WTC11 (cell line): Measurements from ENCODE around the gene INF2. TPM values are rescaled to one million over a fixed set of nuclear protein-coding genes. Genes with fewer than 3 reads are reported as not detected.

ENCODE experiments used
- ATAC-seq: fragments of 200-7000 bp; cut with Tn5 transposase; 2 replicates; pipeline ENCODE4 v1.10.0; 2021; ENCODE audit warnings: mild to moderate bottlenecking, moderate library complexity
- CTCF ChIA-PET: fragments of 300-600 bp; sonication (Branson Sonifier 250); formaldehyde crosslinking; loops from one replicate; lab custom pipeline; 2021; ENCODE audit warnings: antibody characterized with exemption; lab: Charles Lee
- POLR2A ChIA-PET: fragments of 350-600 bp; sonication (Branson Sonifier 250); formaldehyde crosslinking; loops from one replicate; lab custom pipeline; 2021; ENCODE audit warnings: antibody characterized with exemption; lab: Charles Lee
- DNase-seq: peaks from one replicate; pipeline ENCODE4 v3.0.0; 2021; ENCODE audit warnings: low spot score
- H3K27ac Mint-ChIP-seq: 2 replicates; pipeline ENCODE4 v1.8.0; 2021; ENCODE audit warnings: mixed read lengths
- H3K27me3 Mint-ChIP-seq: 2 replicates; pipeline ENCODE4 v1.8.0; 2021; ENCODE audit warnings: low read depth, mild to moderate bottlenecking, moderate library complexity, mixed read lengths
- H3K36me3 Mint-ChIP-seq: 2 replicates; pipeline ENCODE4 v1.8.0; 2021; ENCODE audit warnings: mixed read lengths
- H3K4me1 Mint-ChIP-seq: 2 replicates; pipeline ENCODE4 v1.8.0; 2022; ENCODE audit warnings: mixed read lengths
- H3K4me3 Mint-ChIP-seq: 2 replicates; pipeline ENCODE4 v1.8.0; 2021; ENCODE audit warnings: mild to moderate bottlenecking, moderate library complexity, mixed read lengths
- H3K9me3 Mint-ChIP-seq: 2 replicates; pipeline ENCODE4 v1.8.0; 2021; ENCODE audit warnings: mixed read lengths
- AR ChIP-seq: fragments of 250-450 bp; sonication (Bioruptor Pico); IDR thresholded peaks from 2 replicates; pipeline ENCODE4 v1.9.0; 2021; ENCODE audit warnings: mild to moderate bottlenecking
- ARID4B ChIP-seq: sonication (generic); formaldehyde crosslinking; IDR thresholded peaks from 2 replicates; pipeline ENCODE4 v1.8.0; 2023; ENCODE audit warnings: missing genetic modification reagents, mild to moderate bottlenecking, borderline replicate concordance
- E2F1 ChIP-seq: sonication (generic); formaldehyde crosslinking; IDR thresholded peaks from 2 replicates; pipeline ENCODE4 v1.8.0; 2022; ENCODE audit warnings: mild to moderate bottlenecking, missing genetic modification reagents
- ETV6 ChIP-seq: sonication (generic); formaldehyde crosslinking; IDR thresholded peaks from 2 replicates; pipeline ENCODE4 v1.8.1; 2022; ENCODE audit warnings: mild to moderate bottlenecking, missing genetic modification reagents
- FOXJ3 ChIP-seq: sonication (generic); formaldehyde crosslinking; IDR thresholded peaks from 2 replicates; pipeline ENCODE4 v1.9.0; 2021; ENCODE audit warnings: missing genetic modification reagents, mild to moderate bottlenecking, borderline replicate concordance
- GABPB1 ChIP-seq: sonication (generic); formaldehyde crosslinking; IDR thresholded peaks from 2 replicates; pipeline ENCODE4 v1.8.1; 2023; ENCODE audit warnings: mild to moderate bottlenecking, missing genetic modification reagents
- HMGA2 ChIP-seq: fragments of 250-450 bp; sonication (Bioruptor Pico); IDR thresholded peaks from 2 replicates; pipeline ENCODE4 v1.4.0; 2021; ENCODE audit warnings: mild to moderate bottlenecking, moderate library complexity
- NFATC4 ChIP-seq: fragments of 250-450 bp; sonication (Bioruptor Pico); IDR thresholded peaks from 2 replicates; pipeline ENCODE4 v1.9.0; 2021; ENCODE audit warnings: mild to moderate bottlenecking
- NR1H2 ChIP-seq: sonication (generic); formaldehyde crosslinking; IDR thresholded peaks from 2 replicates; pipeline ENCODE4 v1.9.0; 2021; ENCODE audit warnings: mild to moderate bottlenecking, moderate library complexity, missing genetic modification reagents
- NR2C2 ChIP-seq: sonication (generic); formaldehyde crosslinking; IDR thresholded peaks from 2 replicates; pipeline ENCODE4 v1.8.0; 2022; ENCODE audit warnings: mild to moderate bottlenecking, missing genetic modification reagents
- PRDM15 ChIP-seq: sonication (generic); formaldehyde crosslinking; IDR thresholded peaks from 2 replicates; pipeline ENCODE4 v1.8.0; 2022; ENCODE audit warnings: missing genetic modification reagents
- RELA ChIP-seq: sonication (generic); formaldehyde crosslinking; IDR thresholded peaks from 2 replicates; pipeline ENCODE4 v1.8.1; 2022; ENCODE audit warnings: missing genetic modification reagents, mild to moderate bottlenecking, borderline replicate concordance
- TEAD4 ChIP-seq: sonication (generic); formaldehyde crosslinking; IDR thresholded peaks from 2 replicates; pipeline ENCODE4 v1.8.0; 2022; ENCODE audit warnings: mild to moderate bottlenecking, missing genetic modification reagents
- TP53 ChIP-seq: sonication (generic); formaldehyde crosslinking; IDR thresholded peaks from 2 replicates; pipeline ENCODE4 v1.8.1; 2023; ENCODE audit warnings: mild to moderate bottlenecking, missing genetic modification reagents
- USF2 ChIP-seq: sonication (generic); formaldehyde crosslinking; IDR thresholded peaks from 2 replicates; pipeline ENCODE4 v1.8.1; 2023; ENCODE audit warnings: mild to moderate bottlenecking, missing genetic modification reagents, moderate library complexity
- ZNF219 ChIP-seq: sonication (generic); formaldehyde crosslinking; IDR thresholded peaks from 2 replicates; pipeline ENCODE4 v1.8.0; 2023; ENCODE audit warnings: missing genetic modification reagents, mild to moderate bottlenecking, borderline replicate concordance
- total RNA-seq: library from RNA; stranded (reverse); gene quantifications from 3 replicates; pipeline ENCODE4 v1.2.3, GENCODE V29; 2021

Gene INF2
- total RNA-seq, 1 experiment from 2014 or later = 82.4 TPM

GRCh38 chr14:104734051-104734587, 44.7 kb downstream of the INF2 start:
- ATAC-seq (no peak), DNase-seq (no peak)
- Mint-ChIP-seq H3K27me3 (no peaks in the 10 kb centered on the region), H3K36me3 (no peaks in the 10 kb centered on the region), H3K27ac (no peak overlapping the region), H3K9me3 (no peaks in the 10 kb centered on the region), H3K4me3 (no peak overlapping the region), H3K4me1 (no peaks in the 10 kb centered on the region)
- CTCF ChIA-PET = interaction anchor here (1.0 to 1.4 kb wide), 3 partner anchors 9 to 92 kb away, joined by 3 to 5 read pairs (median 4); no protein-coding TSS in a partner anchor
- no peak for TF ChIP-seq RELA (CRISPR knock-in tag)
- no peak for TF ChIP-seq USF2
- no peak for TF ChIP-seq TEAD4 (CRISPR knock-in tag)
- TF ChIP-seq ARID4B = no peak
- no peak for TF ChIP-seq ZNF219 (CRISPR knock-in tag)
- TF ChIP-seq NR1H2 (CRISPR knock-in tag) = no peak
- TF ChIP-seq HMGA2 (CRISPR knock-in tag) = no peak
- TF ChIP-seq TP53 (CRISPR knock-in tag) = no peak
- TF ChIP-seq NFATC4 (CRISPR knock-in tag) = no peak
- TF ChIP-seq AR (CRISPR knock-in tag) = no peak
- TF ChIP-seq GABPB1 (CRISPR knock-in tag) = no peak
- POLR2A ChIA-PET = no interaction called here

GRCh38 chr14:104734601-104734990, 45.2 kb downstream of the INF2 start:
- POLR2A ChIA-PET = no interaction called here
- H3K4me3 Mint-ChIP-seq = no peak overlapping the region
- CTCF ChIA-PET = no interaction called here
- no peaks in the 10 kb centered on the region for H3K9me3 Mint-ChIP-seq
- H3K27me3 Mint-ChIP-seq = no peaks in the 10 kb centered on the region
- no peak for DNase-seq
- no peak for TF ChIP-seq NR2C2 (CRISPR knock-in tag)
- H3K4me1 Mint-ChIP-seq = no peaks in the 10 kb centered on the region
- H3K27ac Mint-ChIP-seq = no peak overlapping the region
- no peak for ATAC-seq
- no peaks in the 10 kb centered on the region for H3K36me3 Mint-ChIP-seq

- Mint-ChIP-seq H3K36me3 (peaks cover 2% of the 10 kb centered on the region; the same call in 1 of the 2 replicates), H3K4me3 (no peak overlapping the region), H3K9me3 (no peaks in the 10 kb centered on the region), H3K27me3 (no peaks in the 10 kb centered on the region), H3K27ac (peak overlapping the region; percentile 67; the same call in 1 of the 2 replicates), H3K4me1 (no peaks in the 10 kb centered on the region)
- ChIA-PET POLR2A (no interaction called here), CTCF (interaction anchor here (0.6 to 1.4 kb wide), 2 partner anchors 90 to 95 kb away, joined by 3 to 4 read pairs; no protein-coding TSS in a partner anchor)
- DNase-seq (no peak), ATAC-seq (no peak)
- no peak for TF ChIP-seq E2F1
- no peak for TF ChIP-seq PRDM15 (CRISPR knock-in tag)
- TF ChIP-seq FOXJ3 = no peak
- no peak for TF ChIP-seq ETV6
Measured at GRCh38 chr14:104734991-104735779, 45.8 kb downstream of the INF2 start.
